ENCODE measurements around the gene PTPRN2. TPM values are rescaled to one million over a fixed set of nuclear protein-coding genes. Genes with fewer than 3 reads are reported as not detected.

The PTPRN2 gene
- total and polyA plus RNA-seq, 2 of the 8 experiments (the other 6 are each of a cell fraction or from before 2014, with no cell fraction given) = 2.6 to 4.5 TPM

DNA sequence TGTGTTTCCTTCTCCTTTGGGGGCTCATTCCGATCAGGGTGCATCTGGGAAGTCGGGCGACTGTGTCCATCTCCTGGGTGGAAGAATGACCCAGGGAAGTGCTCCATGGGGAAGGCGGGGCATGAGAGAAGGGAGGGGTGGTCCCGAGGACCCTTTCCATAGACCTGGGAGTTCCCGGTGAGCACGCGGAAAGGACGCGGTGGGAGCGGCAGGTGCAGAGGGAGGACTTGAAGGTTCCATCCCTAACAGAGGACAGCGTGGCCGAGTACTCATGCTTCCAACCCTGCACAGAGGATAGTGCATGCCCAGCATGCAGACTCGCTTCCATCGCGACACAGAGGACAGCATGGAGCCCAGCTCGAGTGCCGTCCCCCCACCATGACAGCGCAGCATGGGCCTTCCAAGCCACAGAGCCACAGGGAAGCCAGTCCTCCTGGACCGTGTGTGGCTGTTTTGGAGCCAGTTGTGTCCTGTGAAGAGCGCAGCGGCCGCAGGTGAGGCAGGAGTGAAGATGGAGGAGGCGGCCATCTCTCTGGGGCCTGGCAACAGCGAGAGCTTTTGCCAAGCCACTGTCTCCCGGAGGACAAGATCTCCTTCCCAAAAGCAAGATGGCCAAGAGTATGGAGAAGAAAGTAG lies 969.4 kb downstream of the PTPRN2 start (continued):
- TF ChIP-seq, protein P1, sequence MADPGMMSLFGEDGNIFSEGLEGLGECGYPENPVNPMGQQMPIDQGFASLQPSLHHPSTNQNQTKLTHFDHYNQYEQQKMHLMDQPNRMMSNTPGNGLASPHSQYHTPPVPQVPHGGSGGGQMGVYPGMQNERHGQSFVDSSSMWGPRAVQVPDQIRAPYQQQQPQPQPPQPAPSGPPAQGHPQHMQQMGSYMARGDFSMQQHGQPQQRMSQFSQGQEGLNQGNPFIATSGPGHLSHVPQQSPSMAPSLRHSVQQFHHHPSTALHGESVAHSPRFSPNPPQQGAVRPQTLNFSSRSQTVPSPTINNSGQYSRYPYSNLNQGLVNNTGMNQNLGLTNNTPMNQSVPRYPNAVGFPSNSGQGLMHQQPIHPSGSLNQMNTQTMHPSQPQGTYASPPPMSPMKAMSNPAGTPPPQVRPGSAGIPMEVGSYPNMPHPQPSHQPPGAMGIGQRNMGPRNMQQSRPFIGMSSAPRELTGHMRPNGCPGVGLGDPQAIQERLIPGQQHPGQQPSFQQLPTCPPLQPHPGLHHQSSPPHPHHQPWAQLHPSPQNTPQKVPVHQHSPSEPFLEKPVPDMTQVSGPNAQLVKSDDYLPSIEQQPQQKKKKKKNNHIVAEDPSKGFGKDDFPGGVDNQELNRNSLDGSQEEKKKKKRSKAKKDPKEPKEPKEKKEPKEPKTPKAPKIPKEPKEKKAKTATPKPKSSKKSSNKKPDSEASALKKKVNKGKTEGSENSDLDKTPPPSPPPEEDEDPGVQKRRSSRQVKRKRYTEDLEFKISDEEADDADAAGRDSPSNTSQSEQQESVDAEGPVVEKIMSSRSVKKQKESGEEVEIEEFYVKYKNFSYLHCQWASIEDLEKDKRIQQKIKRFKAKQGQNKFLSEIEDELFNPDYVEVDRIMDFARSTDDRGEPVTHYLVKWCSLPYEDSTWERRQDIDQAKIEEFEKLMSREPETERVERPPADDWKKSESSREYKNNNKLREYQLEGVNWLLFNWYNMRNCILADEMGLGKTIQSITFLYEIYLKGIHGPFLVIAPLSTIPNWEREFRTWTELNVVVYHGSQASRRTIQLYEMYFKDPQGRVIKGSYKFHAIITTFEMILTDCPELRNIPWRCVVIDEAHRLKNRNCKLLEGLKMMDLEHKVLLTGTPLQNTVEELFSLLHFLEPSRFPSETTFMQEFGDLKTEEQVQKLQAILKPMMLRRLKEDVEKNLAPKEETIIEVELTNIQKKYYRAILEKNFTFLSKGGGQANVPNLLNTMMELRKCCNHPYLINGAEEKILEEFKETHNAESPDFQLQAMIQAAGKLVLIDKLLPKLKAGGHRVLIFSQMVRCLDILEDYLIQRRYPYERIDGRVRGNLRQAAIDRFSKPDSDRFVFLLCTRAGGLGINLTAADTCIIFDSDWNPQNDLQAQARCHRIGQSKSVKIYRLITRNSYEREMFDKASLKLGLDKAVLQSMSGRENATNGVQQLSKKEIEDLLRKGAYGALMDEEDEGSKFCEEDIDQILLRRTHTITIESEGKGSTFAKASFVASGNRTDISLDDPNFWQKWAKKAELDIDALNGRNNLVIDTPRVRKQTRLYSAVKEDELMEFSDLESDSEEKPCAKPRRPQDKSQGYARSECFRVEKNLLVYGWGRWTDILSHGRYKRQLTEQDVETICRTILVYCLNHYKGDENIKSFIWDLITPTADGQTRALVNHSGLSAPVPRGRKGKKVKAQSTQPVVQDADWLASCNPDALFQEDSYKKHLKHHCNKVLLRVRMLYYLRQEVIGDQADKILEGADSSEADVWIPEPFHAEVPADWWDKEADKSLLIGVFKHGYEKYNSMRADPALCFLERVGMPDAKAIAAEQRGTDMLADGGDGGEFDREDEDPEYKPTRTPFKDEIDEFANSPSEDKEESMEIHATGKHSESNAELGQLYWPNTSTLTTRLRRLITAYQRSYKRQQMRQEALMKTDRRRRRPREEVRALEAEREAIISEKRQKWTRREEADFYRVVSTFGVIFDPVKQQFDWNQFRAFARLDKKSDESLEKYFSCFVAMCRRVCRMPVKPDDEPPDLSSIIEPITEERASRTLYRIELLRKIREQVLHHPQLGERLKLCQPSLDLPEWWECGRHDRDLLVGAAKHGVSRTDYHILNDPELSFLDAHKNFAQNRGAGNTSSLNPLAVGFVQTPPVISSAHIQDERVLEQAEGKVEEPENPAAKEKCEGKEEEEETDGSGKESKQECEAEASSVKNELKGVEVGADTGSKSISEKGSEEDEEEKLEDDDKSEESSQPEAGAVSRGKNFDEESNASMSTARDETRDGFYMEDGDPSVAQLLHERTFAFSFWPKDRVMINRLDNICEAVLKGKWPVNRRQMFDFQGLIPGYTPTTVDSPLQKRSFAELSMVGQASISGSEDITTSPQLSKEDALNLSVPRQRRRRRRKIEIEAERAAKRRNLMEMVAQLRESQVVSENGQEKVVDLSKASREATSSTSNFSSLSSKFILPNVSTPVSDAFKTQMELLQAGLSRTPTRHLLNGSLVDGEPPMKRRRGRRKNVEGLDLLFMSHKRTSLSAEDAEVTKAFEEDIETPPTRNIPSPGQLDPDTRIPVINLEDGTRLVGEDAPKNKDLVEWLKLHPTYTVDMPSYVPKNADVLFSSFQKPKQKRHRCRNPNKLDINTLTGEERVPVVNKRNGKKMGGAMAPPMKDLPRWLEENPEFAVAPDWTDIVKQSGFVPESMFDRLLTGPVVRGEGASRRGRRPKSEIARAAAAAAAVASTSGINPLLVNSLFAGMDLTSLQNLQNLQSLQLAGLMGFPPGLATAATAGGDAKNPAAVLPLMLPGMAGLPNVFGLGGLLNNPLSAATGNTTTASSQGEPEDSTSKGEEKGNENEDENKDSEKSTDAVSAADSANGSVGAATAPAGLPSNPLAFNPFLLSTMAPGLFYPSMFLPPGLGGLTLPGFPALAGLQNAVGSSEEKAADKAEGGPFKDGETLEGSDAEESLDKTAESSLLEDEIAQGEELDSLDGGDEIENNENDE (IDR thresholded peaks at IDR 0.05; ENCODE audit: insufficient replicate concordance, low read length) = no peak
- TF ChIP-seq ZNF274 (IDR thresholded peaks at IDR 0.05; ENCODE audit: borderline replicate concordance, extremely low read depth, low read length) (no peak), SP1 (IDR thresholded peaks at IDR 0.05; ENCODE audit: low read depth, low read length) (no peak), CEBPB (IDR thresholded peaks at IDR 0.05; ENCODE audit: low read depth, low read length) (no peak), KDM1A (IDR thresholded peaks at IDR 0.05; ENCODE audit: borderline replicate concordance, low read length) (no peak), TCF12 (IDR thresholded peaks at IDR 0.05; ENCODE audit: low read depth, low read length) (no peak), RNF2 (IDR thresholded peaks at IDR 0.05; ENCODE audit: borderline replicate concordance, low read depth, low read length, missing control alignments, poor library complexity, severe bottlenecking) (no peak), RAD21 (IDR thresholded peaks at IDR 0.05 in 1 of 2, conservative IDR thresholded peaks at IDR 0.05 in 1 of 2; ENCODE audit: low read depth in 2 of 2, low read length in 2 of 2) (no peak)
- TF ChIP-seq, protein P2, sequence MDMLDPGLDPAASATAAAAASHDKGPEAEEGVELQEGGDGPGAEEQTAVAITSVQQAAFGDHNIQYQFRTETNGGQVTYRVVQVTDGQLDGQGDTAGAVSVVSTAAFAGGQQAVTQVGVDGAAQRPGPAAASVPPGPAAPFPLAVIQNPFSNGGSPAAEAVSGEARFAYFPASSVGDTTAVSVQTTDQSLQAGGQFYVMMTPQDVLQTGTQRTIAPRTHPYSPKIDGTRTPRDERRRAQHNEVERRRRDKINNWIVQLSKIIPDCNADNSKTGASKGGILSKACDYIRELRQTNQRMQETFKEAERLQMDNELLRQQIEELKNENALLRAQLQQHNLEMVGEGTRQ (IDR thresholded peaks at IDR 0.05; ENCODE audit: low read length) = no peak

Measured in H1 (cell line).